ENCODE measurements around the gene TSPAN13. TPM values are rescaled to one million over a fixed set of nuclear protein-coding genes. Genes with fewer than 3 reads are reported as not detected.

Gene TSPAN13
- total RNA-seq, 1 donor from 2014 or later, result 39.1 TPM

DNA sequence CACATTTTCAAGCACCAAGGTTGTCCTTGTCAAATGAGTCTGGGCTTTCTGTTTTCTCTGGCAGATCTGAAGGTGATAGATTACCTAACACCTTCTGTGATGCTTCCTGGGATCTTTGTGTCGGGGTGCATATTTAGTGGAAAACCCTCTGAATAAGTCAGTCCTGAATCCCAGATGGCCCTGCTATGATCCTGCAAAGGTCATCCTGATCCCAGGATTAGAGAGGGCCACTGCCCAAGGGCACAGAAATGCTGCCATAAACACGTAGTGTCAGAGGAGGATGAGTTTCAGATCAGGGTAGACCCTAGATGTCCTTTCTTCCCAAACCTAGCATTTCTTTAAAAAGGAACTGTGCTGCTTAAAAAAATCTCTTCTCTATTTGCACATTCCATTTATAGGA, 32.3 kb downstream of the TSPAN13 start:
- Histone ChIP-seq H3K36me3 (ENCODE audit: control insufficient read depth in 3 of 3, insufficient read depth in 3 of 3, low read length in 3 of 3) (no peaks in the 10 kb centered on the region), H3K27me3 (ENCODE audit: control insufficient read depth in 3 of 3, insufficient read depth in 3 of 3, low read length in 3 of 3) (no peaks in the 10 kb centered on the region), H3K9ac (ENCODE audit: low read depth in 1 of 3, low read length in 3 of 3) (no peak overlapping the region), H3K4me1 (ENCODE audit: control insufficient read depth in 3 of 3, insufficient read depth in 3 of 3, low read length in 3 of 3) (no peaks in the 10 kb centered on the region), H3K4me3 (ENCODE audit: low read length in 3 of 3) (no peak overlapping the region), H3K27ac (ENCODE audit: low read depth, low read length) (no peak overlapping the region), H3K9me3 (ENCODE audit: control insufficient read depth in 3 of 3, low read length in 3 of 3) (no peaks in the 10 kb centered on the region)

- no peaks in the 10 kb centered on the region for H3K4me1 ChIP-seq (ENCODE audit: control insufficient read depth in 3 of 3, insufficient read depth in 3 of 3, low read length in 3 of 3)
- no peak overlapping the region for H3K9ac ChIP-seq (ENCODE audit: low read depth in 1 of 3, low read length in 3 of 3)
- H3K27me3 ChIP-seq (ENCODE audit: control insufficient read depth in 3 of 3, insufficient read depth in 3 of 3, low read length in 3 of 3), result no peaks in the 10 kb centered on the region
These were observed 32.7 kb downstream of the TSPAN13 start for GRCh38 chr7:16786257-16786656.

DNA sequence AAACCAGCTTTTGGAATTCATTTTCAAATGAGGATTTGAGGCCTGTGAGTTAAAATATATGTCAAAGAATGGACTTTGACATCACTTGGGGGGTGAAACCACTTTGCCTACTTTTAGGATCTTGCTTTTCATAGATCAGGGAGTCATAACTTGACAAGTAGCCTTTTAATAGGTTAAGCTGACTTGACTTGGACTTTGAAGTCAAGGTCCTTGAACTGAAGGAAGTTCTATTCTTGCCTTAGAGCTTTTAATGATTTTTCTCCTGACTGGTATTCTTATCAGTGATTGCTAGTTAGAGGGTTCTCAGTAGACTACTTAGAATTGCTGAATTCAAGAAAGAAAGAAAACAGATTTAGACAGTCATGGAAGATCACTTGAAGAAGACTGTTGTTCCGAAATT, 33.6 kb downstream of the TSPAN13 start:
- H3K4me3 ChIP-seq (ENCODE audit: low read length in 3 of 3), result no peak overlapping the region
- H3K9ac ChIP-seq (ENCODE audit: low read depth in 1 of 3, low read length in 3 of 3), result no peak overlapping the region
- no peaks in the 10 kb centered on the region for H3K4me1 ChIP-seq (ENCODE audit: control insufficient read depth in 3 of 3, insufficient read depth in 3 of 3, low read length in 3 of 3)
- no peaks in the 10 kb centered on the region for H3K9me3 ChIP-seq (ENCODE audit: control insufficient read depth in 3 of 3, low read length in 3 of 3)
- no peaks in the 10 kb centered on the region for H3K27me3 ChIP-seq (ENCODE audit: control insufficient read depth in 3 of 3, insufficient read depth in 3 of 3, low read length in 3 of 3)
- H3K36me3 ChIP-seq (ENCODE audit: control insufficient read depth in 3 of 3, insufficient read depth in 3 of 3, low read length in 3 of 3), result no peaks in the 10 kb centered on the region
- H3K27ac ChIP-seq (ENCODE audit: low read depth, low read length), result no peak overlapping the region

More at GRCh38 chr7:16786257-16786656, 32.7 kb downstream of the TSPAN13 start:
- Histone ChIP-seq H3K9me3 (ENCODE audit: control insufficient read depth in 3 of 3, low read length in 3 of 3) (no peaks in the 10 kb centered on the region), H3K27ac (ENCODE audit: low read depth, low read length) (no peak overlapping the region), H3K4me3 (ENCODE audit: low read length in 3 of 3) (no peak overlapping the region), H3K36me3 (ENCODE audit: control insufficient read depth in 3 of 3, insufficient read depth in 3 of 3, low read length in 3 of 3) (no peaks in the 10 kb centered on the region)

- H3K9ac ChIP-seq (ENCODE audit: low read depth in 1 of 3, low read length in 3 of 3), result no peak overlapping the region
- H3K27ac ChIP-seq (ENCODE audit: low read depth, low read length), result no peak overlapping the region
These were observed 37.5 kb downstream of the TSPAN13 start for GRCh38 chr7:16791071-16791470.

DNA sequence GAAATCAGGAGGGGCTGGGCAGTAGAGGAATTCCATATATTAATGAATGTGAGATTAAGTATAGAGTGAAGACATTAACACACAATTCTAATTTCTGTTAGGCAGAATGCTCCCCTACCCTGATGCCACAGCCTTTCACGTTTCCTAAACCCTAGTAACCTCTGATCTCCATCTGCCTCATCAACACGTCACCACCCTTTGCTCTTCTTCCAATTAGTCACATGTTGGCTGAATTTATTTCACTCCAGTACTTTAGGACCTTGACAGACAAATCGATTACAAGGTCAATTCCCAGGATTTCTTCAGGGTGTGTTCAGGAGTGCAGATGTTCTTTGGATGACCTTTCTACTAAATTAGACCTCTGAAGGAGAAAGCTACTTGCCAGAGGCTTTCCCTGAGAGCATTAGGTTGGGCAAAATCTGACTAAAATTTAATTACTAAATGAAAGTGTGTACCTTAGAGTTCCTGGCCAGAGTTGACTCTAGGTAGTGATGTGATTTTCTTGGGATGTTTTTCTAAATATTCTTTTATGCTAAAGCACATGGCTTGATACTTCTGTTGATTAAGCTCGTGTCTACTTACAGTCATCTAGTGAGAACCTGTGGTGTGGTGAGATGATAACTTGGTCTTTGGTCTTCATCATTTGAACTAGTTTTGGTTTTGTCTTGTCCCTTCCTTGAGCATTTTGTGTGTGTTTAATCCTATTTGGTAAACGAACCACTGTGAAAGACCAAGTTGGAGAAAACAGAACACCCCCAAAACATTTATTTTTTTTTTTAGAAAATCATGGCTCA, 38.5 kb downstream of the TSPAN13 start:
- Histone ChIP-seq H3K9me3 (ENCODE audit: control insufficient read depth in 3 of 3, low read length in 3 of 3) (no peaks in the 10 kb centered on the region), H3K27ac (ENCODE audit: low read depth, low read length) (no peak overlapping the region), H3K36me3 (ENCODE audit: control insufficient read depth in 3 of 3, insufficient read depth in 3 of 3, low read length in 3 of 3) (no peaks in the 10 kb centered on the region), H3K27me3 (ENCODE audit: control insufficient read depth in 3 of 3, insufficient read depth in 3 of 3, low read length in 3 of 3) (no peaks in the 10 kb centered on the region), H3K4me3 (ENCODE audit: low read length in 3 of 3) (no peak overlapping the region), H3K9ac (ENCODE audit: low read depth in 1 of 3, low read length in 3 of 3) (no peak overlapping the region), H3K4me1 (ENCODE audit: control insufficient read depth in 3 of 3, insufficient read depth in 3 of 3, low read length in 3 of 3) (no peaks in the 10 kb centered on the region)

More at GRCh38 chr7:16791071-16791470, 37.5 kb downstream of the TSPAN13 start:
- Histone ChIP-seq H3K4me1 (ENCODE audit: control insufficient read depth in 3 of 3, insufficient read depth in 3 of 3, low read length in 3 of 3) (no peaks in the 10 kb centered on the region), H3K27me3 (ENCODE audit: control insufficient read depth in 3 of 3, insufficient read depth in 3 of 3, low read length in 3 of 3) (no peaks in the 10 kb centered on the region), H3K36me3 (ENCODE audit: control insufficient read depth in 3 of 3, insufficient read depth in 3 of 3, low read length in 3 of 3) (no peaks in the 10 kb centered on the region), H3K4me3 (ENCODE audit: low read length in 3 of 3) (no peak overlapping the region), H3K9me3 (ENCODE audit: control insufficient read depth in 3 of 3, low read length in 3 of 3) (no peaks in the 10 kb centered on the region)

- Histone ChIP-seq H3K9ac (ENCODE audit: low read depth in 1 of 3, low read length in 3 of 3) (no peak overlapping the region), H3K27me3 (ENCODE audit: control insufficient read depth in 3 of 3, insufficient read depth in 3 of 3, low read length in 3 of 3) (no peaks in the 10 kb centered on the region), H3K4me1 (ENCODE audit: control insufficient read depth in 3 of 3, insufficient read depth in 3 of 3, low read length in 3 of 3) (no peaks in the 10 kb centered on the region), H3K36me3 (ENCODE audit: control insufficient read depth in 3 of 3, insufficient read depth in 3 of 3, low read length in 3 of 3) (no peaks in the 10 kb centered on the region), H3K9me3 (ENCODE audit: control insufficient read depth in 3 of 3, low read length in 3 of 3) (no peaks in the 10 kb centered on the region), H3K4me3 (ENCODE audit: low read length in 3 of 3) (no peak overlapping the region), H3K27ac (ENCODE audit: low read depth, low read length) (no peak overlapping the region)
These were observed 41.4 kb downstream of the TSPAN13 start for GRCh38 chr7:16794986-16795385.

DNA sequence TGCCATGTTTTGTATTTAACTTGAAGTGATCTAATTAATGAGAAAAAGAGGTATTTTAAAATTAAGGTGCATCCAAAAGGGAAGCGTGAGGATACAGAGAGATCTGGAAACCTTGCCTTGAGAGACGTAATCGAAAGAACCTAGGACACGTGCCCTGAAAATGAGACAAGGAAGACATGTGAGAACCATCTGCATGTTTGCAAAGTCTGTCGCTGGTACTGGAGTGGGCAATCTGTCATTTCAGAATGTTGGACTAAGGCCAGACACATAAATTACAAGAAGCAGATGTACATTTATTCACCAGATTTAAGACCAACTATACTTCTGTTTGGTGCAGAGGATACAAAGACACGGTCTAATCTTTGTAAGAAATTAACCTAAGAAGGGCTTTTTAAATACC, 42.1 kb downstream of the TSPAN13 start:
- no peaks in the 10 kb centered on the region for H3K27me3 ChIP-seq (ENCODE audit: control insufficient read depth in 3 of 3, insufficient read depth in 3 of 3, low read length in 3 of 3)
- no peak overlapping the region for H3K9ac ChIP-seq (ENCODE audit: low read depth in 1 of 3, low read length in 3 of 3)
- H3K4me3 ChIP-seq (ENCODE audit: low read length in 3 of 3), result no peak overlapping the region
- no peak overlapping the region for H3K27ac ChIP-seq (ENCODE audit: low read depth, low read length)
- no peaks in the 10 kb centered on the region for H3K4me1 ChIP-seq (ENCODE audit: control insufficient read depth in 3 of 3, insufficient read depth in 3 of 3, low read length in 3 of 3)
- no peaks in the 10 kb centered on the region for H3K36me3 ChIP-seq (ENCODE audit: control insufficient read depth in 3 of 3, insufficient read depth in 3 of 3, low read length in 3 of 3)
- H3K9me3 ChIP-seq (ENCODE audit: control insufficient read depth in 3 of 3, low read length in 3 of 3), result no peaks in the 10 kb centered on the region

- Histone ChIP-seq H3K9ac (ENCODE audit: low read depth in 1 of 3, low read length in 3 of 3) (no peak overlapping the region), H3K27ac (ENCODE audit: low read depth, low read length) (no peak overlapping the region), H3K27me3 (ENCODE audit: control insufficient read depth in 3 of 3, insufficient read depth in 3 of 3, low read length in 3 of 3) (no peaks in the 10 kb centered on the region), H3K4me3 (ENCODE audit: low read length in 3 of 3) (no peak overlapping the region), H3K4me1 (ENCODE audit: control insufficient read depth in 3 of 3, insufficient read depth in 3 of 3, low read length in 3 of 3) (no peaks in the 10 kb centered on the region), H3K36me3 (ENCODE audit: control insufficient read depth in 3 of 3, insufficient read depth in 3 of 3, low read length in 3 of 3) (no peaks in the 10 kb centered on the region), H3K9me3 (ENCODE audit: control insufficient read depth in 3 of 3, low read length in 3 of 3) (no peaks in the 10 kb centered on the region)
These were observed 47.6 kb downstream of the TSPAN13 start for GRCh38 chr7:16801111-16801542.

GRCh38 chr7:16801579-16801978, 48.0 kb downstream of the TSPAN13 start:
- H3K9ac ChIP-seq (ENCODE audit: low read depth in 1 of 3, low read length in 3 of 3), result no peak overlapping the region
- no peaks in the 10 kb centered on the region for H3K36me3 ChIP-seq (ENCODE audit: control insufficient read depth in 3 of 3, insufficient read depth in 3 of 3, low read length in 3 of 3)
- H3K9me3 ChIP-seq (ENCODE audit: control insufficient read depth in 3 of 3, low read length in 3 of 3), result no peaks in the 10 kb centered on the region
- H3K4me1 ChIP-seq (ENCODE audit: control insufficient read depth in 3 of 3, insufficient read depth in 3 of 3, low read length in 3 of 3), result no peaks in the 10 kb centered on the region
- no peak overlapping the region for H3K4me3 ChIP-seq (ENCODE audit: low read length in 3 of 3)
- no peak overlapping the region for H3K27ac ChIP-seq (ENCODE audit: low read depth, low read length)
- no peaks in the 10 kb centered on the region for H3K27me3 ChIP-seq (ENCODE audit: control insufficient read depth in 3 of 3, insufficient read depth in 3 of 3, low read length in 3 of 3)

GRCh38 chr7:16803125-16803524, 49.6 kb downstream of the TSPAN13 start:
- Histone ChIP-seq H3K9me3 (ENCODE audit: control insufficient read depth in 3 of 3, low read length in 3 of 3) (no peaks in the 10 kb centered on the region), H3K4me3 (ENCODE audit: low read length in 3 of 3) (no peak overlapping the region), H3K4me1 (ENCODE audit: control insufficient read depth in 3 of 3, insufficient read depth in 3 of 3, low read length in 3 of 3) (no peaks in the 10 kb centered on the region), H3K27ac (ENCODE audit: low read depth, low read length) (no peak overlapping the region), H3K9ac (ENCODE audit: low read depth in 1 of 3, low read length in 3 of 3) (no peak overlapping the region), H3K27me3 (ENCODE audit: control insufficient read depth in 3 of 3, insufficient read depth in 3 of 3, low read length in 3 of 3) (no peaks in the 10 kb centered on the region), H3K36me3 (ENCODE audit: control insufficient read depth in 3 of 3, insufficient read depth in 3 of 3, low read length in 3 of 3) (no peaks in the 10 kb centered on the region)
